ENCODE measurements around the gene FEZF1.

The FEZF1 gene

DNA sequence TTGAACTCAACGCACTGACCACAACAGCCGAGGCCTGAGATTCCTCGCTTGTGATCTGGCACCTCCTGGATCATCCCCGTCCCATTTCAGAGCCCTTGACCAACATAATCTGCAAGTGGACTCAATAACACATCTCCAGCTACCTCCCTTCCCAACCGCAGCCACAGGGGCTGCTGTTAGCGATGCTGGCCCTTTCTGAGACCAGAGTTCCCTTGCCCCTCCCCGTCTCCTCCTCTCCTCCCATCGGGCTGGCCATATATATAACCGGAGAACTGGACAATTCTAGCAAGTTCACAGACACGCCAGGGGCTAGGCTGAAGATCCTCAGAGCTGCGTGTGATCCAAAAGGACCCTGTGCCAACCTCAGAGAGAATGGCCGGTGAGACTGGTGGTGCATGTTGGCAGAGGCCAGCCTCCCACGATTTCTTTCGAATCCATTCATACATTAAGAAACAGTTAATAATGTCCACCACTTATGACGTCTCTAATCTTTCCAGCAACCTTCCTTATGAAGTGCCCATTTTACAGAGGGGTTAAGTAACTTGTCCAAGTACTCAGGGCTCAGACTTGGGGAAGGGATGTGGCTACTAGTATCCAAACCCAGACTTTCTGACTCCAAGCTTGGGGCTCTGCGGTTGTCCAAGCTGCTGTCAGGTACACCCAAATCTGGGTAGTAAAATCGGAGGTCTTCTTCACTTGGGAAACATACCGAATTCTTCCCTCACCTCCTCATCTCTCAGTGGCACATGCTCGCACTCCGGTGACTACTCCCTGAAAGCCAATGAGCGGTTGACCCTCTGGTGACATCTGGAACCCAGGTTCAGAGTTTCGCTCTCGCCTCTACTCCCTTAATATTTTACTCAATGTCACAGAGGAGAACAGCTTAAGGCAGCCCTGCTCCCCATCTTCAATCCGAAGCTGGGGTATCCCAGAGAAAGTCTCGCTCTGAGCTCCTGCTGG lies 11.2 kb upstream of the FEZF1 start:
- TF ChIP-seq, protein P1, sequence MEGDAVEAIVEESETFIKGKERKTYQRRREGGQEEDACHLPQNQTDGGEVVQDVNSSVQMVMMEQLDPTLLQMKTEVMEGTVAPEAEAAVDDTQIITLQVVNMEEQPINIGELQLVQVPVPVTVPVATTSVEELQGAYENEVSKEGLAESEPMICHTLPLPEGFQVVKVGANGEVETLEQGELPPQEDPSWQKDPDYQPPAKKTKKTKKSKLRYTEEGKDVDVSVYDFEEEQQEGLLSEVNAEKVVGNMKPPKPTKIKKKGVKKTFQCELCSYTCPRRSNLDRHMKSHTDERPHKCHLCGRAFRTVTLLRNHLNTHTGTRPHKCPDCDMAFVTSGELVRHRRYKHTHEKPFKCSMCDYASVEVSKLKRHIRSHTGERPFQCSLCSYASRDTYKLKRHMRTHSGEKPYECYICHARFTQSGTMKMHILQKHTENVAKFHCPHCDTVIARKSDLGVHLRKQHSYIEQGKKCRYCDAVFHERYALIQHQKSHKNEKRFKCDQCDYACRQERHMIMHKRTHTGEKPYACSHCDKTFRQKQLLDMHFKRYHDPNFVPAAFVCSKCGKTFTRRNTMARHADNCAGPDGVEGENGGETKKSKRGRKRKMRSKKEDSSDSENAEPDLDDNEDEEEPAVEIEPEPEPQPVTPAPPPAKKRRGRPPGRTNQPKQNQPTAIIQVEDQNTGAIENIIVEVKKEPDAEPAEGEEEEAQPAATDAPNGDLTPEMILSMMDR (IDR thresholded peaks at IDR 0.05; ENCODE audit: low read depth, low read length), result no peak
- in situ Hi-C loops (cut with HindIII; ENCODE audit: low sequenced_read_pairs), result no loop called here
- DNase-seq (ENCODE audit: low read depth, low spot score), result no peak
- no peak overlapping the region for H3K4me3 ChIP-seq (ENCODE audit: low read depth, low read length)

DNA sequence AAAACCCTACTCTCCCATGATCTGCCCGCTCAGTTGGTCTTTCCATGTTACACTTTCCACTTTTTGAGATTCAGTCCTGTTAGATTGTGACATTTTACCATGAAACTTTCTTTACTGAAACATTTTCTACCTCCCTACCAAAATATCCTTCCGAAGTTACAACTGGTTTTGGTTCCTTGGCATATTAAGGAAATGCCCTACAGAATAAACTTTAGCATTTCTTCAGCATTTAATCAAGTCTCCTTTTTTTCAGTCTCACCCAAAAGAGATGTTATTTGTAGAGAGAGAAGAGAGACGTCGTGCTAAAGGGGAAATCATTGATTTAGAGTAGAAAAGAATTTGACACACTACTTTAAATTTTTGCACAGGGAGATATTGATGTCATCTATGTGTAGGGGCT lies 9.7 kb upstream of the FEZF1 start:
- in situ Hi-C loops (cut with HindIII; ENCODE audit: low sequenced_read_pairs), result no loop called here
- H3K4me3 ChIP-seq (ENCODE audit: low read depth, low read length), result no peak overlapping the region
- TF ChIP-seq, protein P1 (IDR thresholded peaks at IDR 0.05; ENCODE audit: low read depth, low read length), result no peak
- no peak for DNase-seq (ENCODE audit: low read depth, low spot score)

DNA sequence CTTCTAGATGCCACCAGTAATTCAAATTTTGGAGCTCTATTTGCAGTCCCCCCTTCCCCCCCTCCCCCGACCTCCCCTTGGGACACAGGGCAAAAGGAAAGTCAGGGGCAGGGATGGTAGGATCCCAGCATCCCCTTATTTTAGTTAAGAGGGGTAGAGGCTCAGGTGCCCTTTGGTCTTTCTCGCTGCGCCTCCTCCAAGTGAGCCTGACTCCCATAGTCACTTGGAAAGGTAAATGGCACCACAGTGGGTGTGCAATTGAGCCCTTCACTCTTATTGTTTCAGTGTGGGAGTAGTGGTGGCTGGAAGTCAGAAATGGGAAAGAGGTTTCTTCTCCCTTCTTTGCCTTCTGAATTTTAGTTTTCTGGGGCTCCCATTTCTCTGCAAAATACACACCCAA lies 8.2 kb upstream of the FEZF1 start:
- TF ChIP-seq, protein P1 (IDR thresholded peaks at IDR 0.05; ENCODE audit: low read depth, low read length), result no peak
- in situ Hi-C loops (cut with HindIII; ENCODE audit: low sequenced_read_pairs), result no loop called here
- DNase-seq (ENCODE audit: low read depth, low spot score), result no peak
- H3K4me3 ChIP-seq (ENCODE audit: low read depth, low read length), result no peak overlapping the region

DNA sequence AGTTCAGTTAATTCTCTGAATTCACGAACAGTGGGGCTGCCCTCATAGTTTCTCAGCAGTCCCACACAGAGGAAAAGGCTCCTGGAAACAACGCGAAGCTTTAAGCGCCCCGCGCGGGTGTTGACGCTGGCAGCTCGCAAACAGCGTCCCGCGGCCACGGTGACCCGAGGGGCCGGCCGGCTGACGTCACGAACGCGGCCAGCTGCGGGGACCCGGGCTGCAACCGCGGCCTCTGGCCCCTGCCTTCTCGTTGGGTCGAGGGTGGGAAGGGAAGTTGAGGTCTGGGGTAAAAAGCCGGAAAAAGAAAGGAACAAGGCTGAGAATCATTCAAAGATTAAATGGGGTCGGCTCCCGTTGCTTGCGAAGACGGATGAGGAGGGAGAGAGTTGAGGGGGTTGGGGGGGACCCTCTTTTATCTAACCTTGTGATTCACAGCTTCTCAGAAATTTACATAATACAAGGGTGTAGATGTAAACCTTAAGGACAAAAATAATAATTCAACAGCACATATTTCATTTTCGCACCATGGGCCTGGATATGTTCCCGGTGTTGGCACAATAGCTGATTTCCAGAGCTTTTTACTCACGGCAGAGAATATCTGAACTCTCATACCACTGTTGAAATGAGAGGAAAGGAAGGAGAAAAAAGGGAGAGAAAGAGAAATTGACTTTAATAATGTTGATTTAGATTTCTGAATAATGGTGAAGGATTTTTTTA lies 7.3 kb upstream of the FEZF1 start:
- in situ Hi-C loops (cut with HindIII; ENCODE audit: low sequenced_read_pairs), result no loop called here
- TF ChIP-seq, protein P1 (IDR thresholded peaks at IDR 0.05; ENCODE audit: low read depth, low read length), result no peak
- no peak for DNase-seq (ENCODE audit: low read depth, low spot score)
- H3K4me3 ChIP-seq (ENCODE audit: low read depth, low read length), result no peak overlapping the region

DNA sequence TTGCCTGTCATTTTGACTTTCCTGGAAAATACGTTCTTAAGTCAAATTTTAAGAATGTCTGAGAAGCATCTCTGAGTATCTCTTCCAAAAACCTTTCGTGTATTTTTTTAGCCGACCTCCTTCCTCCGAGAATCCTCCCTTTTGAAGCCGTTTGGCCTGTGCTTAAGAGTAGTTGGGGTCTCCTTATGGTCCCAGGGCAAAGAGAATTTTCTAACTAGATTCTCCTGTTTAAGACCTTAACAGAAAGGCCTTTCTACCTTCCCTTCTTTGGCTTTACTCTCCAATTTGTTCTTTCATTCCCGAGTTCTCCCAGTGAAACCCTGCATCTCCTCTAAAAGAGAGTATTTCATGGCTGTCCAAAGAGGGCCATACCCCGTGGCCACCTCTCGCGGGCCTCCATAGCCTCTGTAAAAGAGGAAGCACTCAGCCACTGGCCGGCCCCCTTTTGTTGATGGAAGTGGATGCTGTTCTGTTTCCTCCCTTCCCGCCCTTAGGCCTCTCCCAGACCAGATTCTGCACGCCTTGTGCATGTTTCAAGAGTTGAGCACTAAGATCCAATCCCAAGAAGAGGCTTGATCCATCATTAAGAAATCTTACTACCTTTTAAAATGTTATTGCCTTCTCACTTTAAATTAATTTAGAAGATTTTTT lies 6.6 kb upstream of the FEZF1 start:
- TF ChIP-seq, protein P1 (IDR thresholded peaks at IDR 0.05; ENCODE audit: low read depth, low read length), result no peak
- DNase-seq (ENCODE audit: low read depth, low spot score), result no peak
- H3K4me3 ChIP-seq (ENCODE audit: low read depth, low read length), result no peak overlapping the region
- in situ Hi-C loops (cut with HindIII; ENCODE audit: low sequenced_read_pairs), result no loop called here
